PC-9 (cell line): ENCODE data around the gene SLC30A10.

Source experiments
- EZH2 ChIP-seq: fragments of 200-600 bp; sonication (generic); IDR thresholded peaks from 2 replicates; pipeline ENCODE4 v1.8.0; 2017; ENCODE audit warnings: antibody characterized with exemption, low read depth
- TF ChIP-seq, protein P1 (sequence below): fragments of 200-600 bp; sonication (generic); conservative IDR thresholded peaks from 2 replicates; pipeline ENCODE4 v1.6.1; 2017; ENCODE audit warnings: mixed run types, antibody characterized with exemption, mild to moderate bottlenecking, moderate library complexity

DNA sequence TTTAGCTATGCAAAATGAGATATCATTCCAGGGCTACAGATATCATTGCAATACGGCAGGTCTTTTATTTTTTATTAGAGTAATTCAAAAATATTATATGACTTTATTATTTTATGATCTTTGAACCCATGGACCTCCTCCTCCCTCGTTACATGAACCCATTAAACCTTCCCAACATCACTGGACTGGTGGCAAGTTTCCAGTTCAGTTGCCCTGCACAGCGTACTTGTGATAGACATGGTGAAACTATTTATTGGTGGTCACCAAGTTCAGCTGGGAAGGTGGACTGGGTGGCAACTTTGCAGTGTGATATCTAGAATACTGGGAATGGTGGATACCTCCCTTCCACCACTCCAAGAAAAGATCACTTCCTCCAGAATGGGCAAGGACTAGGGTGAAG, 52.5 kb downstream of the SLC30A10 start:
- TF ChIP-seq, protein P1, sequence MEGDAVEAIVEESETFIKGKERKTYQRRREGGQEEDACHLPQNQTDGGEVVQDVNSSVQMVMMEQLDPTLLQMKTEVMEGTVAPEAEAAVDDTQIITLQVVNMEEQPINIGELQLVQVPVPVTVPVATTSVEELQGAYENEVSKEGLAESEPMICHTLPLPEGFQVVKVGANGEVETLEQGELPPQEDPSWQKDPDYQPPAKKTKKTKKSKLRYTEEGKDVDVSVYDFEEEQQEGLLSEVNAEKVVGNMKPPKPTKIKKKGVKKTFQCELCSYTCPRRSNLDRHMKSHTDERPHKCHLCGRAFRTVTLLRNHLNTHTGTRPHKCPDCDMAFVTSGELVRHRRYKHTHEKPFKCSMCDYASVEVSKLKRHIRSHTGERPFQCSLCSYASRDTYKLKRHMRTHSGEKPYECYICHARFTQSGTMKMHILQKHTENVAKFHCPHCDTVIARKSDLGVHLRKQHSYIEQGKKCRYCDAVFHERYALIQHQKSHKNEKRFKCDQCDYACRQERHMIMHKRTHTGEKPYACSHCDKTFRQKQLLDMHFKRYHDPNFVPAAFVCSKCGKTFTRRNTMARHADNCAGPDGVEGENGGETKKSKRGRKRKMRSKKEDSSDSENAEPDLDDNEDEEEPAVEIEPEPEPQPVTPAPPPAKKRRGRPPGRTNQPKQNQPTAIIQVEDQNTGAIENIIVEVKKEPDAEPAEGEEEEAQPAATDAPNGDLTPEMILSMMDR = no peak
- TF ChIP-seq EZH2 = no peak
